Muscle of leg (tissue), 11 donors: ENCODE measurements around the gene COL24A1. TPM values are rescaled to one million over a fixed set of nuclear protein-coding genes. Genes with fewer than 3 reads are reported as not detected.
A peak's percentile ranks its signal among the peaks of the same experiment; 100 is the strongest.
"Not testable (repeated sequence)": the region's sequence is repeated elsewhere in the genome, so short reads cannot be mapped to it uniquely, and the experiment has no call there.

Experiments
- DNase-seq: peaks from one replicate; pipeline ENCODE4 v3.0.0; 2013
- H3K27ac ChIP-seq: one replicate; pipeline ENCODE4 v1.5.1; 2013; ENCODE audit warnings: mild to moderate bottlenecking, low read length, control low read depth
- H3K27me3 ChIP-seq: one replicate; pipeline ENCODE4 v1.6.1; 2013; ENCODE audit warnings: low read length; ENCODE audit not compliant: control insufficient read depth, insufficient read depth
- H3K36me3 ChIP-seq: one replicate; pipeline ENCODE4 v1.6.1; 2013; ENCODE audit warnings: low read length; ENCODE audit not compliant: control insufficient read depth, insufficient read depth
- H3K4me1 ChIP-seq: one replicate; pipeline ENCODE4 v1.6.1; 2013; ENCODE audit warnings: low read length; ENCODE audit not compliant: control insufficient read depth, insufficient read depth
- H3K4me3 ChIP-seq: one replicate; pipeline ENCODE4 v1.5.1; 2013; ENCODE audit warnings: low read length, control low read depth
- H3K9me3 ChIP-seq: replicated peaks from 2 replicates; pipeline ENCODE4 v1.6.1; 2013; ENCODE audit warnings: low read depth, low read length; ENCODE audit not compliant: control insufficient read depth
- WGBS: methylation state at CpG from one replicate; pipeline ENCODE4 v1.1.5; 2013; ENCODE audit warnings: missing lambda C conversion rate; ENCODE audit not compliant: insufficient coverage; 5-methylcytosine and 5-hydroxymethylcytosine counted together
- polyA plus RNA-seq, 8 donors: library from polyadenylated mRNA; unstranded; fragments of 120-200 nt; gene quantifications; one replicate each; pipeline versions ENCODE4 v1.2.1 to v1.2.3, GENCODE V29; 2013; ENCODE audit warnings: inconsistent platforms in 1 of 8, low replicate concordance in 1 of 8; ENCODE audit not compliant: insufficient read length in 8 of 8, insufficient read depth in 1 of 8
- total RNA-seq: library from RNA; stranded (reverse); fragments of 120-200 nt; gene quantifications from one replicate; pipeline ENCODE4 v1.2.4, GENCODE V29; 2013

Gene COL24A1
- total and polyA plus RNA-seq, 9 donors, result 3.3 to 12.4 (median 6.6) TPM

- no peaks in the 10 kb centered on the region for H3K4me1 ChIP-seq
- no peaks in the 10 kb centered on the region for H3K27me3 ChIP-seq
- no peak overlapping the region for H3K4me3 ChIP-seq
- no peak overlapping the region for H3K27ac ChIP-seq
- DNase-seq, result no peak
- H3K9me3 ChIP-seq, result no peaks in the 10 kb centered on the region
- no peaks in the 10 kb centered on the region for H3K36me3 ChIP-seq
- 70% methylated on average over 1 of the region's 2 CpGs for WGBS
Observed at GRCh38 chr1:85957760-85958159, 198.8 kb downstream of the COL24A1 start.

- WGBS, result 87% methylated on average over 4 of the region's 7 CpGs
- not testable (repeated sequence) for DNase-seq, H3K27me3 ChIP-seq, H3K4me1 ChIP-seq, H3K9me3 ChIP-seq, H3K36me3 ChIP-seq, H3K27ac ChIP-seq, H3K4me3 ChIP-seq
Observed at GRCh38 chr1:85955218-85955617, 201.4 kb downstream of the COL24A1 start.

GRCh38 chr1:85952460-85952859 lies 204.1 kb downstream of the COL24A1 start:
- Histone ChIP-seq H3K4me3 (no peak overlapping the region), H3K27ac (no peak overlapping the region), H3K36me3 (no peaks in the 10 kb centered on the region), H3K9me3 (no peaks in the 10 kb centered on the region), H3K4me1 (no peaks in the 10 kb centered on the region), H3K27me3 (no peaks in the 10 kb centered on the region)
- no peak for DNase-seq
- WGBS, result no CpG with 5 or more reads among the region's 3 CpGs

- Histone ChIP-seq H3K27me3 (no peaks in the 10 kb centered on the region), H3K27ac (no peak overlapping the region), H3K4me1 (no peaks in the 10 kb centered on the region), H3K36me3 (no peaks in the 10 kb centered on the region), H3K4me3 (no peak overlapping the region), H3K9me3 (no peaks in the 10 kb centered on the region)
- no CpG with 5 or more reads among the region's 2 CpGs for WGBS
- DNase-seq, result no peak
Observed at GRCh38 chr1:85947186-85947585, 209.4 kb downstream of the COL24A1 start.

- DNase-seq, result no peak
- no peaks in the 10 kb centered on the region for H3K36me3 ChIP-seq
- no peaks in the 10 kb centered on the region for H3K9me3 ChIP-seq
- WGBS, result no CpG with 5 or more reads among the region's 1 CpG
- H3K27ac ChIP-seq, result no peak overlapping the region
- H3K27me3 ChIP-seq, result no peaks in the 10 kb centered on the region
- no peak overlapping the region for H3K4me3 ChIP-seq
- H3K4me1 ChIP-seq, result no peaks in the 10 kb centered on the region
Observed at GRCh38 chr1:85943945-85944344, 212.6 kb downstream of the COL24A1 start.

- H3K27ac ChIP-seq, result no peak overlapping the region
- no peaks in the 10 kb centered on the region for H3K9me3 ChIP-seq
- no peaks in the 10 kb centered on the region for H3K4me1 ChIP-seq
- no peak overlapping the region for H3K4me3 ChIP-seq
- no CpG with 5 or more reads among the region's 4 CpGs for WGBS
- no peaks in the 10 kb centered on the region for H3K27me3 ChIP-seq
- no peak for DNase-seq
- H3K36me3 ChIP-seq, result no peaks in the 10 kb centered on the region
Observed at GRCh38 chr1:85943526-85943925, 213.0 kb downstream of the COL24A1 start.

- H3K27me3 ChIP-seq, result no peaks in the 10 kb centered on the region
- H3K27ac ChIP-seq, result no peak overlapping the region
- H3K4me1 ChIP-seq, result no peaks in the 10 kb centered on the region
- no peaks in the 10 kb centered on the region for H3K36me3 ChIP-seq
- H3K4me3 ChIP-seq, result no peak overlapping the region
- peak; percentile 86 for DNase-seq
- no CpG with 5 or more reads among the region's 2 CpGs for WGBS
- H3K9me3 ChIP-seq, result no peaks in the 10 kb centered on the region
Observed at GRCh38 chr1:85940656-85941306, 215.8 kb downstream of the COL24A1 start.

- Histone ChIP-seq H3K9me3 (no peaks in the 10 kb centered on the region), H3K27me3 (no peaks in the 10 kb centered on the region), H3K4me1 (no peaks in the 10 kb centered on the region), H3K4me3 (no peak overlapping the region), H3K27ac (no peak overlapping the region), H3K36me3 (no peaks in the 10 kb centered on the region)
- 71% methylated on average over 1 of the region's 4 CpGs for WGBS
- DNase-seq, result no peak
Observed at GRCh38 chr1:85938829-85939228, 217.7 kb downstream of the COL24A1 start.

- H3K9me3 ChIP-seq, result no peaks in the 10 kb centered on the region
- H3K36me3 ChIP-seq, result no peaks in the 10 kb centered on the region
- H3K27me3 ChIP-seq, result no peaks in the 10 kb centered on the region
- DNase-seq, result no peak
- WGBS, result no CpG with 5 or more reads among the region's 2 CpGs
- H3K4me1 ChIP-seq, result no peaks in the 10 kb centered on the region
- H3K27ac ChIP-seq, result no peak overlapping the region
- H3K4me3 ChIP-seq, result no peak overlapping the region
Observed at GRCh38 chr1:85936470-85936869, 220.1 kb downstream of the COL24A1 start.

- no CpG with 5 or more reads among the region's 1 CpG for WGBS
- H3K36me3 ChIP-seq, result no peaks in the 10 kb centered on the region
- DNase-seq, result no peak
- no peaks in the 10 kb centered on the region for H3K4me1 ChIP-seq
- H3K4me3 ChIP-seq, result no peak overlapping the region
- no peaks in the 10 kb centered on the region for H3K27me3 ChIP-seq
- H3K27ac ChIP-seq, result no peak overlapping the region
- no peaks in the 10 kb centered on the region for H3K9me3 ChIP-seq
Observed at GRCh38 chr1:85936057-85936456, 220.5 kb downstream of the COL24A1 start.

- peak; percentile 46 for DNase-seq
- no CpG with 5 or more reads among the region's 2 CpGs for WGBS
- H3K36me3 ChIP-seq, result no peaks in the 10 kb centered on the region
Observed at GRCh38 chr1:85935234-85935633, 221.3 kb downstream of the COL24A1 start.

More at GRCh38 chr1:85935234-85935633, 221.3 kb downstream of the COL24A1 start:
- Histone ChIP-seq H3K9me3 (no peaks in the 10 kb centered on the region), H3K27ac (no peak overlapping the region), H3K27me3 (no peaks in the 10 kb centered on the region), H3K4me1 (no peaks in the 10 kb centered on the region), H3K4me3 (no peak overlapping the region)
